ENCODE data around the gene CTIF.
A peak's percentile ranks its signal among the peaks of the same experiment; 100 is the strongest.

Gene CTIF

DNA sequence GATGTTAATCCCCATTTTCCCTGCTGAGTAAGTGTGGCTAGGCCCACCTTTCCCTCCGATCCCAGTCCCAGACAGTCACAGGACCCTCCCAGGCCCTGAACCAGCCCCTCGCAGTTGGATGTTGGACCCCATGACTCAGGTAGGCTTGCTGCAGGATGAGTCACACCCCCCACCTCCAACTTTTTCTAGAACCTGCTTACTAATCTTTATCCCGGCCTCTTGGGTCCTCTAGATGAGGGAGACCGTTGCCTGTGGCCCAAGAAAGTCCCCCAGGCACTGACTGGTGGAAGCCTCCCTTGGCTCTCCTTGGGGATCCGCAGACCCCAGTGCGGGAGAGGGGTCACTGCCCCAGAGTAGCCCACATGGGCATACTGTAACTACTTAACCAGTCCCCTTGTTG lies 313.5 kb downstream of the CTIF start:
- H4K91ac ChIP-seq (ENCODE audit: low read depth, low read length, poor library complexity), result no peak overlapping the region
- H2AFZ ChIP-seq (ENCODE audit: low read length), result no peak overlapping the region
- no peak overlapping the region for H3K9ac ChIP-seq (ENCODE audit: low read depth, low read length, poor library complexity)
- no peak overlapping the region for H3K27ac ChIP-seq (replicated peaks; ENCODE audit: low read length)
- H2BK15ac ChIP-seq (ENCODE audit: low read length), result no peak overlapping the region
- H4K8ac ChIP-seq (ENCODE audit: low read depth, low read length), result no peak overlapping the region
- H3K9me3 ChIP-seq (replicated peaks in 1 of 2; ENCODE audit: control insufficient read depth in 2 of 2, insufficient read depth in 1 of 2, low read depth in 1 of 2, low read length in 2 of 2), result no peaks in the 10 kb centered on the region
- H2BK5ac ChIP-seq (ENCODE audit: low read length), result no peak overlapping the region
- H3K23ac ChIP-seq (ENCODE audit: low read depth, low read length, poor library complexity), result no peak overlapping the region
- no peak overlapping the region for H3K4me3 ChIP-seq (ENCODE audit: low read length in 2 of 2)
- H3K4ac ChIP-seq (ENCODE audit: low read length), result no peak overlapping the region
- no peak overlapping the region for H2BK120ac ChIP-seq (ENCODE audit: low read depth, low read length)
- WGBS, 2 donors (ENCODE audit: extremely low coverage in 2 of 2, insufficient read length in 2 of 2, insufficient replicate concordance in 1 of 2), result no CpG with 5 or more reads among the region's 6 CpGs
- no peak for DNase-seq (ENCODE audit: low spot score)
- H2BK12ac ChIP-seq (ENCODE audit: low read length), result no peak overlapping the region
- peak overlapping the region; percentile 11 for H2AK5ac ChIP-seq (ENCODE audit: low read depth, low read length)
- no peaks in the 10 kb centered on the region for H3K79me1 ChIP-seq (ENCODE audit: low read depth, low read length)
- H3K14ac ChIP-seq (ENCODE audit: low read length), result no peak overlapping the region
- H3K4me1 ChIP-seq (ENCODE audit: control insufficient read depth in 2 of 2, insufficient read depth in 1 of 2, low read depth in 1 of 2, low read length in 2 of 2), result peaks cover 25 to 27% of the 10 kb centered on the region in 2 donors
- no peak overlapping the region for H3K18ac ChIP-seq (ENCODE audit: low read length)
- no peak overlapping the region for H3K4me2 ChIP-seq (ENCODE audit: insufficient read depth, low read length, poor library complexity, severe bottlenecking)
- no peaks in the 10 kb centered on the region for H3K27me3 ChIP-seq (ENCODE audit: control insufficient read depth in 3 of 3, insufficient read depth in 3 of 3, low read depth in 1 of 3, low read length in 3 of 3)
- peaks cover 0 to 2% of the 10 kb centered on the region in 2 donors for H3K36me3 ChIP-seq (replicated peaks in 1 of 2; ENCODE audit: control insufficient read depth in 2 of 2, insufficient read depth in 2 of 2, low read length in 2 of 2)

DNA sequence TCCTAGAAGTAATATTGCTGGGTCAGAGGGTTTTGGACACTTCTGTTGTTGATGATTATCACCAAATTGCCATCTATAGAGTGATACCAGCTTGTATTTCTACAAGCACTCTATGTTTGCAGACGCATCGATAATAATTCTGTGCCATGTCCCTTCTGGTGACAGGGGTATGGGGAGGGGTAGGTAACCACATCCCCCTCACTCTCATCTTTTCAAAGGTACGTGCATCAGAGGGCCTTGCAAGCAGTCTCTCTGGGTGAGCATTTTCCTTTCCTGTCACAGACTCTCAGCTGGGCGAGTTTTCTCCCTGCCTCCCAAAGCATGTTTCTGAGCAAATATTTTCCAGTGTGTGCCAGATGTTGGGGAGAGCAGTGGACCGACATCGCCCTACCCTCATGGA lies 314.0 kb downstream of the CTIF start:
- Histone ChIP-seq H3K14ac (ENCODE audit: low read length) (no peak overlapping the region), H3K4me3 (ENCODE audit: low read length in 2 of 2) (no peak overlapping the region), H3K4ac (ENCODE audit: low read length) (no peak overlapping the region), H3K27ac (replicated peaks; ENCODE audit: low read length) (no peak overlapping the region), H2BK5ac (ENCODE audit: low read length) (no peak overlapping the region), H2BK120ac (ENCODE audit: low read depth, low read length) (no peak overlapping the region), H4K91ac (ENCODE audit: low read depth, low read length, poor library complexity) (no peak overlapping the region), H3K9ac (ENCODE audit: low read depth, low read length, poor library complexity) (no peak overlapping the region), H3K36me3 (replicated peaks in 1 of 2; ENCODE audit: control insufficient read depth in 2 of 2, insufficient read depth in 2 of 2, low read length in 2 of 2) (peaks cover 0 to 3% of the 10 kb centered on the region in 2 donors), H3K23ac (ENCODE audit: low read depth, low read length, poor library complexity) (no peak overlapping the region), H3K79me1 (ENCODE audit: low read depth, low read length) (no peaks in the 10 kb centered on the region), H2BK15ac (ENCODE audit: low read length) (no peak overlapping the region), H3K4me1 (ENCODE audit: control insufficient read depth in 2 of 2, insufficient read depth in 1 of 2, low read depth in 1 of 2, low read length in 2 of 2) (peaks cover 24 to 25% of the 10 kb centered on the region in 2 donors), H2AK5ac (ENCODE audit: low read depth, low read length) (no peak overlapping the region), H3K27me3 (ENCODE audit: control insufficient read depth in 3 of 3, insufficient read depth in 3 of 3, low read depth in 1 of 3, low read length in 3 of 3) (no peaks in the 10 kb centered on the region), H2AFZ (ENCODE audit: low read length) (no peak overlapping the region), H3K18ac (ENCODE audit: low read length) (no peak overlapping the region), H3K4me2 (ENCODE audit: insufficient read depth, low read length, poor library complexity, severe bottlenecking) (no peak overlapping the region), H4K8ac (ENCODE audit: low read depth, low read length) (no peak overlapping the region), H2BK12ac (ENCODE audit: low read length) (no peak overlapping the region), H3K9me3 (replicated peaks in 1 of 2; ENCODE audit: control insufficient read depth in 2 of 2, insufficient read depth in 1 of 2, low read depth in 1 of 2, low read length in 2 of 2) (no peaks in the 10 kb centered on the region)
- WGBS, 2 donors (ENCODE audit: extremely low coverage in 2 of 2, insufficient read length in 2 of 2, insufficient replicate concordance in 1 of 2), result no CpG with 5 or more reads among the region's 6 CpGs
- DNase-seq (ENCODE audit: low spot score), result no peak

DNA sequence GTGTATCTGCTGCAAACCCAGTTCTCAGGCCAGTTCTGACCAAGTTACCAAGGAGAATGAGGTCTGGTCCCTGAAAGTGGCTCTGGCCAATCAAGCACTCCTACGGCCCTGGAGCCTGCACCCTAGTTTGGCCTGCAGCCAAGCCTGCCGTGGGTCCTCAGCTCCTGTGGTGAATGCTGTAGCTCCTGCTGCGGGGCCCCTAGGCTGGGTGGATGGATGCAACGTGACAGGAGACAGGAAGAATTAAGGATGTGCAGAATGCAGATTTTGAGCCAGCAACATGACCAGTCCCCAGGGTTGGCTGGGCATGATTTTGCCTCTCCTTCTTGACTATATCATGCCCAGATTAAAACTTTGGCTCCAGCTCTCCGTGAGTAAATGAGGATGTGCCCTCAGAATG lies 314.8 kb downstream of the CTIF start:
- H3K4me3 ChIP-seq (ENCODE audit: low read length in 2 of 2), result no peak overlapping the region
- no peak overlapping the region for H2BK5ac ChIP-seq (ENCODE audit: low read length)
- H3K4me2 ChIP-seq (ENCODE audit: insufficient read depth, low read length, poor library complexity, severe bottlenecking), result no peak overlapping the region
- H3K23ac ChIP-seq (ENCODE audit: low read depth, low read length, poor library complexity), result peak overlapping the region; percentile 25
- no peak overlapping the region for H3K14ac ChIP-seq (ENCODE audit: low read length)
- H3K4ac ChIP-seq (ENCODE audit: low read length), result no peak overlapping the region
- H3K27ac ChIP-seq (replicated peaks; ENCODE audit: low read length), result no peak overlapping the region
- no peaks in the 10 kb centered on the region for H3K9me3 ChIP-seq (replicated peaks in 1 of 2; ENCODE audit: control insufficient read depth in 2 of 2, insufficient read depth in 1 of 2, low read depth in 1 of 2, low read length in 2 of 2)
- H3K79me1 ChIP-seq (ENCODE audit: low read depth, low read length), result no peaks in the 10 kb centered on the region
- no peak overlapping the region for H4K8ac ChIP-seq (ENCODE audit: low read depth, low read length)
- no peak overlapping the region for H2AFZ ChIP-seq (ENCODE audit: low read length)
- H3K18ac ChIP-seq (ENCODE audit: low read length), result peak overlapping the region; percentile 31
- no peak overlapping the region for H2BK120ac ChIP-seq (ENCODE audit: low read depth, low read length)
- no peak overlapping the region for H2AK5ac ChIP-seq (ENCODE audit: low read depth, low read length)
- peaks cover 0 to 2% (median 0%) of the 10 kb centered on the region in 3 experiments for H3K27me3 ChIP-seq (ENCODE audit: control insufficient read depth in 3 of 3, insufficient read depth in 3 of 3, low read depth in 1 of 3, low read length in 3 of 3)
- peaks cover 0 to 3% of the 10 kb centered on the region in 2 donors for H3K36me3 ChIP-seq (replicated peaks in 1 of 2; ENCODE audit: control insufficient read depth in 2 of 2, insufficient read depth in 2 of 2, low read length in 2 of 2)
- no peak overlapping the region for H2BK12ac ChIP-seq (ENCODE audit: low read length)
- no peak for DNase-seq (ENCODE audit: low spot score)
- H2BK15ac ChIP-seq (ENCODE audit: low read length), result no peak overlapping the region
- H3K9ac ChIP-seq (ENCODE audit: low read depth, low read length, poor library complexity), result no peak overlapping the region
- whole genome bisulfite sequencing, 2 donors (ENCODE audit: extremely low coverage in 2 of 2, insufficient read length in 2 of 2, insufficient replicate concordance in 1 of 2), result no CpG with 5 or more reads among the region's 5 CpGs
- H3K4me1 ChIP-seq (ENCODE audit: control insufficient read depth in 2 of 2, insufficient read depth in 1 of 2, low read depth in 1 of 2, low read length in 2 of 2), result peaks cover 18% of the 10 kb centered on the region in 2 donors
- H4K91ac ChIP-seq (ENCODE audit: low read depth, low read length, poor library complexity), result no peak overlapping the region

DNA sequence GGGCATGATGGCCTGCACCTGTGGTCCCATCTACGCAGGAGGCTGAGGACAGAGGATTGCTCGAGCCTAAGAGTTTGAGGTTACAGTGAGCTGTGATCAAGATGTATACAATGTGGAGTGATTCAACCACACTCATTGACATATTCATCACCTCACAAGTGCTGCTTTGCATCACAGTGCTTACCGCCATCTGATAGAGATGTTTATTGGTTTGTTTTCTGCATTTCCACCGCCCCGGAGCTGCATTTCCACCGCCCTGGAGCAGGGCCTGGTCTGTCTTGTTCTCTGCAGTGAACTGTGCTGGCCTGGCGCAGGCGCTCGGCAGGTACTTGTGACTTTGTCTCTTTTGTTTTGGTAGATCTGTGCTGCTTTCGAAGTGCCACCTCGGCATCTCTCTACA lies 315.9 kb downstream of the CTIF start:
- H3K27ac ChIP-seq (replicated peaks; ENCODE audit: low read length), result no peak overlapping the region

More for the DNA sequence above, 315.9 kb downstream of the CTIF start:
- H3K14ac ChIP-seq (ENCODE audit: low read length), result no peak overlapping the region
- H4K8ac ChIP-seq (ENCODE audit: low read depth, low read length), result no peak overlapping the region
- no peak overlapping the region for H3K4me3 ChIP-seq (ENCODE audit: low read length in 2 of 2)
- no peak overlapping the region for H4K91ac ChIP-seq (ENCODE audit: low read depth, low read length, poor library complexity)
- H3K4me2 ChIP-seq (ENCODE audit: insufficient read depth, low read length, poor library complexity, severe bottlenecking), result no peak overlapping the region
- H3K79me1 ChIP-seq (ENCODE audit: low read depth, low read length), result no peaks in the 10 kb centered on the region
- no peak overlapping the region for H3K9ac ChIP-seq (ENCODE audit: low read depth, low read length, poor library complexity)
- peaks cover 0 to 3% of the 10 kb centered on the region in 2 donors for H3K36me3 ChIP-seq (replicated peaks in 1 of 2; ENCODE audit: control insufficient read depth in 2 of 2, insufficient read depth in 2 of 2, low read length in 2 of 2)
- no peak overlapping the region for H2BK120ac ChIP-seq (ENCODE audit: low read depth, low read length)
- no peaks in the 10 kb centered on the region for H3K9me3 ChIP-seq (replicated peaks in 1 of 2; ENCODE audit: control insufficient read depth in 2 of 2, insufficient read depth in 1 of 2, low read depth in 1 of 2, low read length in 2 of 2)
- H2AFZ ChIP-seq (ENCODE audit: low read length), result no peak overlapping the region
- no peak overlapping the region for H2BK15ac ChIP-seq (ENCODE audit: low read length)
- no peak overlapping the region for H3K23ac ChIP-seq (ENCODE audit: low read depth, low read length, poor library complexity)
- peaks cover 0 to 2% (median 0%) of the 10 kb centered on the region in 3 experiments for H3K27me3 ChIP-seq (ENCODE audit: control insufficient read depth in 3 of 3, insufficient read depth in 3 of 3, low read depth in 1 of 3, low read length in 3 of 3)
- no peak overlapping the region for H2BK12ac ChIP-seq (ENCODE audit: low read length)
- no peak overlapping the region for H3K18ac ChIP-seq (ENCODE audit: low read length)
- no peak overlapping the region for H2BK5ac ChIP-seq (ENCODE audit: low read length)
- no peak overlapping the region for H3K4ac ChIP-seq (ENCODE audit: low read length)
- H3K4me1 ChIP-seq (ENCODE audit: control insufficient read depth in 2 of 2, insufficient read depth in 1 of 2, low read depth in 1 of 2, low read length in 2 of 2), result peaks cover 23 to 24% of the 10 kb centered on the region in 2 donors
- no peak overlapping the region for H2AK5ac ChIP-seq (ENCODE audit: low read depth, low read length)
- DNase-seq (ENCODE audit: low spot score), result no peak
- WGBS, 2 donors (ENCODE audit: extremely low coverage in 2 of 2, insufficient read length in 2 of 2, insufficient replicate concordance in 1 of 2), result no CpG with 5 or more reads among the region's 11 CpGs
